Peyer's patch (tissue), 4 donors: Measurements from ENCODE around the gene CRTAC1. TPM values are rescaled to one million over a fixed set of nuclear protein-coding genes. Genes with fewer than 3 reads are reported as not detected.

Experiments used
- DNase-seq, 3 donors: peaks; one replicate each; pipeline ENCODE4 v3.0.0-alpha.2; 2017 to 2019
- H3K27ac ChIP-seq, 4 donors: fragments of 200-600 bp; sonication (generic); one replicate each; pipeline ENCODE4 v1.5.1; 2016 to 2019
- H3K27me3 ChIP-seq, 2 donors: fragments of 200-600 bp; sonication (generic); one replicate each; pipeline ENCODE4 v1.5.1; 2019
- H3K36me3 ChIP-seq, 3 donors: fragments of 200-600 bp; sonication (generic); one replicate each; pipeline ENCODE4 v1.5.1; 2016 to 2019
- H3K4me1 ChIP-seq, 4 donors: fragments of 200-600 bp; sonication (generic); one replicate each; pipeline ENCODE4 v1.5.1; 2016 to 2019
- H3K4me3 ChIP-seq, 4 donors: fragments of 200-600 bp; sonication (generic); 1 replicate in 3 of 4; 2 replicates in 1 of 4; pipeline ENCODE4 v1.5.1; 2016 to 2019; ENCODE audit warnings: mild to moderate bottlenecking in 1 of 4
- H3K9me3 ChIP-seq, 4 donors: fragments of 200-600 bp; sonication (generic); one replicate each; pipeline ENCODE4 v1.5.1; 2016 to 2019; ENCODE audit warnings: mild to moderate bottlenecking in 1 of 4
- POLR2A ChIP-seq, 2 donors: fragments of 450-650 bp; IDR thresholded peaks; one replicate each; pipeline ENCODE4 v1.5.1; 2017; ENCODE audit warnings: antibody characterized with exemption in 2 of 2, mild to moderate bottlenecking in 2 of 2, moderate library complexity in 2 of 2
- total RNA-seq, 4 donors: library from RNA; depleted of rRNA; stranded (reverse); fragments of >200 nt; gene quantifications; one replicate each; pipeline ENCODE4 v1.1.0, GENCODE V29; 2016
- TF ChIP-seq, protein P1 (sequence below), 6 experiments: fragments of 450-650 bp in 4 of 6; fragments of 200-600 bp in 2 of 6; sonication (generic) in 1 of 6; IDR thresholded peaks; one replicate each; pipeline ENCODE4 v1.5.1; 2017 to 2019; ENCODE audit warnings: antibody characterized with exemption in 6 of 6, mild to moderate bottlenecking in 3 of 6, moderate library complexity in 1 of 6

Gene CRTAC1
- total RNA-seq, 4 donors from 2014 or later = 0.53 TPM; not detected in 3

DNA sequence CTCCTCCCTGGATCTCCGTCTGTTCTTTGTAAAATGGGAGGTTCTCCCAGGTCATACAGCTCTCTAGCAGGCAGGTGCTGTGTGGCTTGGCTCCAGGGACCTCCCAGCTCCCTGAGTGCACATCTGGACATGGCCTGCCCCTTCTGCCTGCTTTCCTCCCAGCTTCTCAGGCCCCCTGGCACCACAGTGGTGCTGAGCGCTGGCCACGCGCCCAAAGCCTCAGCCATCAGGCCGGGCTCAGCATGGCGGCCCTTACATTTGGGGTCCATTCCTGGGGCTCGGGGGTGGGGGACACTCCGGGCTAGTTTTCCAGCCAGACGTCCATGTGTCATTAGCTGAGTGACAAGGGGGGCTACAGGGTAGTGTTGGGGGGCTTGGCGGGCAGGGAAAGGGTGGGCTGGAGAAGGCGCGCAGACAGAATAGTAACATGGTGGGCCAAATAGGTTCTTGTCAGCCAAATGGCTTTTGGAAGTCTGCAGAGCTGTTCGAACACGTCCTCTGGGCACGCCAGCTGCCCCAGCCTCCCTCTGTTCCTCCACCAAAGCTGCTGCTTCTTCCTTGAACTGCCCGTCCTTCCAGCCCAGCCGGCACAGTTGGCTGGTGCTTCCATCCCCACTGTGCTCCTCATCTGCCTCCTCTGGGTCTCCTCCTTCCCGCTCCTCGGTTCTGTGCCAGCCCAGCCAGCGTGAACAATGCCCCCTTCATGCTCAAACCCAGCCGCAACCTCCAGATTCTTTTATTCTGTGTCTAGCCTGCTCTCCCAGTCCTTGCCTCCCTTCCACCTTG lies 114.9 kb downstream of the CRTAC1 start:
- Histone ChIP-seq H3K27me3 (no peaks in the 10 kb centered on the region), H3K4me3 (no peak overlapping the region), H3K9me3 (no peaks in the 10 kb centered on the region), H3K36me3 (no peaks in the 10 kb centered on the region), H3K4me1 (peaks cover 0 to 7% (median 2%) of the 10 kb centered on the region in 4 donors), H3K27ac (no peak overlapping the region)
- DNase-seq = no peak
- no peak for TF ChIP-seq POLR2A (IDR thresholded peaks at IDR 0.05)
- TF ChIP-seq, protein P1, sequence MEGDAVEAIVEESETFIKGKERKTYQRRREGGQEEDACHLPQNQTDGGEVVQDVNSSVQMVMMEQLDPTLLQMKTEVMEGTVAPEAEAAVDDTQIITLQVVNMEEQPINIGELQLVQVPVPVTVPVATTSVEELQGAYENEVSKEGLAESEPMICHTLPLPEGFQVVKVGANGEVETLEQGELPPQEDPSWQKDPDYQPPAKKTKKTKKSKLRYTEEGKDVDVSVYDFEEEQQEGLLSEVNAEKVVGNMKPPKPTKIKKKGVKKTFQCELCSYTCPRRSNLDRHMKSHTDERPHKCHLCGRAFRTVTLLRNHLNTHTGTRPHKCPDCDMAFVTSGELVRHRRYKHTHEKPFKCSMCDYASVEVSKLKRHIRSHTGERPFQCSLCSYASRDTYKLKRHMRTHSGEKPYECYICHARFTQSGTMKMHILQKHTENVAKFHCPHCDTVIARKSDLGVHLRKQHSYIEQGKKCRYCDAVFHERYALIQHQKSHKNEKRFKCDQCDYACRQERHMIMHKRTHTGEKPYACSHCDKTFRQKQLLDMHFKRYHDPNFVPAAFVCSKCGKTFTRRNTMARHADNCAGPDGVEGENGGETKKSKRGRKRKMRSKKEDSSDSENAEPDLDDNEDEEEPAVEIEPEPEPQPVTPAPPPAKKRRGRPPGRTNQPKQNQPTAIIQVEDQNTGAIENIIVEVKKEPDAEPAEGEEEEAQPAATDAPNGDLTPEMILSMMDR (IDR thresholded peaks at IDR 0.05) = no peak

DNA sequence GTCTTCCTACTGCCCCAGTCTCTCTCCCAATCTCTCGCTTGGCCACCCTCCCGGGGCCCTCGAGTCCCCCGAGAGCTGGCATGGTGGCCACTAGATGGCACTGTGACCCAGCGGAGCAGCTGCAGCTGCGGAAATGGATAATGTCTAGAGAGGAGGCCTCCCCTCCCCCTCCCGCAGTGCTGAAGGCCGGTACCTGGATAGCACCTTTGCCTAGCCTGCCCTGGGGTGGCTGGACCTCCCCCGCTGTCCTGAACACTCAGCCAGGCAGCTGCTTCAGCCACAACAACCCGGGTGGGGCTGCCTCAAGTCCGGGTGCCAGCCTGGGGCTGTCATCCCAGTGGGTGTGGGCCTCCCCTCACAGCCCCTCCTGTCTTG lies 115.6 kb downstream of the CRTAC1 start:
- peak; percentile 50 to 85 (median 80) for DNase-seq
- Histone ChIP-seq H3K9me3 (no peaks in the 10 kb centered on the region), H3K4me3 (no peak overlapping the region), H3K27me3 (no peaks in the 10 kb centered on the region), H3K36me3 (no peaks in the 10 kb centered on the region), H3K27ac (no peak overlapping the region), H3K4me1 (peaks cover 0 to 7% (median 2%) of the 10 kb centered on the region in 4 donors)
- no peak for TF ChIP-seq POLR2A (IDR thresholded peaks at IDR 0.05)
- TF ChIP-seq, protein P1 (IDR thresholded peaks at IDR 0.05) = peak; percentile 36 to 84 (median 81)

DNA sequence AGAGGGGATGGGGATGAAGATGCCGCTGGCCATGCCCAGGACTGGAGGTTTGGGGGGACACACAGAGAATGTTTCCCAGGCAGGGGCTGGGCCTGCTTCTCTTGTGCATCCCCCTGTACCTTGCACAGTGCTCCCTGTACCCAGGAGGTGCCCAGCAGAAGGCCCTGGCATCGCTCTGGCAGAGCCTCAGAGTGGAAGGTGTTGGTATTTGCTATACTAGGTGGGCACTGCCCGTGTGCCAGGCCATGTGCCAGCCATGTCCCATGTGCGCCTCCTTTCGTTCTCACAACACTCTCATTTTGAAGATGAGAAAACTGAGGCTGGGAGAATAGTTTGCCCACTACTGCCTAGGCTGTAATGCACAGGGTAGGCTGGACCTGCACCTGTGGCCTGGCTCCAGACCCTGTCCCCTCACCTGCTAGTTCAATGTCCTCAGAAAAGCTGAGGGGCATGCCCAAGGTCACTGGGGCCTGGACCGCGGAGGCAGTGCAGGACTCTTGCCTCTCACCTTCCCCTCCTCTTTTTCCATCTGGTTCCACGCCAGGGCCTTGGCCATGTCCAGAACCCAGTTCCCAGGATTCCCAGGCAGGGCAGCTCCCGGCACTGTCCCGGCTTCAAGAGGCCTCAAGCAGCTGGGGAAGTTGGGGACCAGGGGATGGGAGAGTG lies 116.1 kb downstream of the CRTAC1 start:
- H3K36me3 ChIP-seq = no peaks in the 10 kb centered on the region
- TF ChIP-seq, protein P1 (IDR thresholded peaks at IDR 0.05) = no peak
- no peak for TF ChIP-seq POLR2A (IDR thresholded peaks at IDR 0.05)
- H3K4me3 ChIP-seq = no peak overlapping the region
- no peaks in the 10 kb centered on the region for H3K9me3 ChIP-seq
- no peaks in the 10 kb centered on the region for H3K27me3 ChIP-seq
- no peak for DNase-seq
- H3K4me1 ChIP-seq = peaks cover 0 to 7% (median 2%) of the 10 kb centered on the region in 4 donors
- no peak overlapping the region for H3K27ac ChIP-seq

DNA sequence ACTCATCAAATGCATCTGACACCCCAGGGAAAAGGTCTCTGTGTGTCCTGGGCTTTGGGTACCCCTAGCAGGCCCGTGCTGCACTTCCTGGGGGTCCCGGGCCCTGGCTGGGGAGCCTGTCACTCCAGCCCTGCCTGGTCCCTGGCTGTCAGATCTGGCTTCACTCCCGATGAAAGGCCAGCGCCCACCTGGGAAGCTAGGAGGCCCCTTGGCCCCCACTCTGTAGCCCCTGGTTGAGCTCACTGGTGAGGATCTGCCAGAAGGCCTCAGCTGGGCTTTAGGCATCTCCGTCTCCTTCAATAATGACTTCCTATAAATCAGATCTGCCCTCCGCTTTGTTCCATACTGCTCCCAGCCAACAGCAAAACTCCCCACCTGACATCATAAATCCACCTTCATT lies 116.8 kb downstream of the CRTAC1 start:
- Histone ChIP-seq H3K27ac (no peak overlapping the region), H3K27me3 (no peaks in the 10 kb centered on the region), H3K9me3 (no peaks in the 10 kb centered on the region), H3K36me3 (no peaks in the 10 kb centered on the region), H3K4me3 (no peak overlapping the region), H3K4me1 (peaks cover 0 to 7% (median 2%) of the 10 kb centered on the region in 4 donors)
- DNase-seq = no peak
- no peak for TF ChIP-seq POLR2A (IDR thresholded peaks at IDR 0.05)
- TF ChIP-seq, protein P1 (IDR thresholded peaks at IDR 0.05) = no peak

DNA sequence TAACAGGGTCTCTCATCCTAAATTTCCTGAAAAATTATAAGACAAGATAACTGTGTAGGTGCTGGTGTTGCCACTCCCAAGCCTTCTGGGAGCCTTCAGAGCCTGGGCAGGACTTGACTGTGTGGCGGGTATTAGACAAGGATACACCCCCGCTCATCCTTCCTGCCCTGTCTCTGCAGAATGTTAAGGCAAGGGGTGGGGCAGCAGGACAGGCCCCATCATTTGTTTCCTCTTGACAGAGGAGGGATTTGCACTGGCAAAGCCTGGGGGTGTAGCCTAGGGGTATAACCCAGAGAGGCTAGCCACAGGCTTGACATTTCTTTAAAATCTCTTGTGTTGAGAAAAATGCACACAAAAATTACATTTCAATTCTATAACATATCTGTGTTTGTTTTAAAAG lies 117.2 kb downstream of the CRTAC1 start:
- H3K27ac ChIP-seq = no peak overlapping the region
- no peaks in the 10 kb centered on the region for H3K9me3 ChIP-seq

More for the DNA sequence above, 117.2 kb downstream of the CRTAC1 start:
- no peaks in the 10 kb centered on the region for H3K27me3 ChIP-seq
- TF ChIP-seq, protein P1 (IDR thresholded peaks at IDR 0.05) = no peak
- no peak for TF ChIP-seq POLR2A (IDR thresholded peaks at IDR 0.05)
- no peak overlapping the region for H3K4me3 ChIP-seq
- no peaks in the 10 kb centered on the region for H3K36me3 ChIP-seq
- no peak for DNase-seq
- H3K4me1 ChIP-seq = peaks cover 0 to 7% (median 2%) of the 10 kb centered on the region in 4 donors
